HEK293 (cell line): Measurements from ENCODE around the gene FBXL15.
A peak's percentile ranks its signal among the peaks of the same experiment; 100 is the strongest.

ENCODE experiments used
- CTCF ChIA-PET: fragments of 350-600 bp; formaldehyde crosslinking; extraction: SDS; loops from one replicate; lab custom pipeline; 2021; ENCODE audit warnings: antibody characterized with exemption; lab: Yijun Ruan, JAX
- POLR2A ChIA-PET: fragments of 300-600 bp; formaldehyde crosslinking; extraction: SDS; loops from one replicate; lab custom pipeline; 2020; ENCODE audit warnings: antibody characterized with exemption, inconsistent platforms; lab: Yijun Ruan, JAX
- H3K27ac ChIP-seq: fragments of 200-500 bp; sonication (Bioruptor generic); 2 replicates; pipeline ENCODE4 v1.5.1; 2014; ENCODE audit warnings: low read depth, low read length, control low read depth, inconsistent platforms; ENCODE audit errors: extremely low read depth
- H3K36me3 ChIP-seq, 2 experiments: fragments of 200-500 bp in 1 of 2; sonication (Bioruptor generic) in 1 of 2; 1 replicate in 1 of 2; 2 replicates in 1 of 2; pipeline ENCODE4 v1.5.1; 2014 to 2017; ENCODE audit warnings: inconsistent platforms in 2 of 2, low read length in 2 of 2; ENCODE audit not compliant: control insufficient read depth in 2 of 2, insufficient read depth in 1 of 2
- H3K4me1 ChIP-seq: fragments of 200-500 bp; sonication (Bioruptor generic); 2 replicates; pipeline ENCODE4 v1.5.1; 2014; ENCODE audit warnings: mild to moderate bottlenecking, low read length, inconsistent platforms; ENCODE audit not compliant: control insufficient read depth, insufficient read depth
- H3K4me3 ChIP-seq: 2 replicates; pipeline ENCODE4 v1.5.1; 2011; ENCODE audit warnings: low read depth, mild to moderate bottlenecking, control low read depth, low read length, moderate library complexity
- H3K9me3 ChIP-seq: fragments of 200-500 bp; sonication (Bioruptor generic); 2 replicates; pipeline ENCODE4 v1.5.1; 2014; ENCODE audit warnings: low read depth, low read length, inconsistent platforms; ENCODE audit not compliant: control insufficient read depth, insufficient read depth
- ATF2 ChIP-seq: fragments of 450-650 bp; formaldehyde crosslinking; IDR thresholded peaks from 2 replicates; pipeline ENCODE4 v1.5.1; 2016; ENCODE audit warnings: missing biosample characterization, missing genetic modification characterization, low read depth
- GLIS1 ChIP-seq: fragments of 450-650 bp; formaldehyde crosslinking; IDR thresholded peaks from 2 replicates; pipeline ENCODE4 v1.5.1; 2016; ENCODE audit warnings: missing biosample characterization, missing genetic modification characterization
- KLF1 ChIP-seq: fragments of 450-650 bp; formaldehyde crosslinking; IDR thresholded peaks from 2 replicates; pipeline ENCODE4 v1.5.1; 2016; ENCODE audit warnings: missing biosample characterization, missing genetic modification characterization
- KLF16 ChIP-seq: fragments of 450-650 bp; formaldehyde crosslinking; IDR thresholded peaks from 2 replicates; pipeline ENCODE4 v1.5.1; 2017; ENCODE audit warnings: missing biosample characterization, missing genetic modification characterization
- KLF7 ChIP-seq: fragments of 450-650 bp; formaldehyde crosslinking; IDR thresholded peaks from 2 replicates; pipeline ENCODE4 v1.5.1; 2016; ENCODE audit warnings: missing biosample characterization, missing genetic modification characterization, borderline replicate concordance
- PATZ1 ChIP-seq: fragments of 450-650 bp; formaldehyde crosslinking; IDR thresholded peaks from 2 replicates; pipeline ENCODE4 v1.5.1; 2016; ENCODE audit warnings: missing biosample characterization, missing genetic modification characterization
- PRDM10 ChIP-seq: fragments of 450-650 bp; formaldehyde crosslinking; IDR thresholded peaks from 2 replicates; pipeline ENCODE4 v1.5.1; 2016; ENCODE audit warnings: missing biosample characterization, missing genetic modification characterization
- PRDM2 ChIP-seq: fragments of 450-650 bp; formaldehyde crosslinking; IDR thresholded peaks from 2 replicates; pipeline ENCODE4 v1.5.1; 2016; ENCODE audit warnings: missing biosample characterization, missing genetic modification characterization, borderline replicate concordance
- ZFHX2 ChIP-seq: fragments of 450-650 bp; formaldehyde crosslinking; conservative IDR thresholded peaks from 2 replicates; pipeline ENCODE4 v1.5.1; 2016; ENCODE audit warnings: missing biosample characterization, missing genetic modification characterization
- ZIC2 ChIP-seq: fragments of 450-650 bp; formaldehyde crosslinking; IDR thresholded peaks from 2 replicates; pipeline ENCODE4 v1.5.1; 2016; ENCODE audit warnings: missing biosample characterization, missing genetic modification characterization
- ZNF112 ChIP-seq: fragments of 450-650 bp; formaldehyde crosslinking; IDR thresholded peaks from 2 replicates; pipeline ENCODE4 v1.5.0; 2017; ENCODE audit warnings: missing biosample characterization, missing genetic modification characterization
- ZNF362 ChIP-seq: fragments of 450-650 bp; formaldehyde crosslinking; IDR thresholded peaks from 2 replicates; pipeline ENCODE4 v1.5.1; 2016; ENCODE audit warnings: missing biosample characterization, missing genetic modification characterization
- ZNF521 ChIP-seq: fragments of 450-650 bp; formaldehyde crosslinking; IDR thresholded peaks from 2 replicates; pipeline ENCODE4 v1.5.1; 2017; ENCODE audit warnings: missing biosample characterization, mild to moderate bottlenecking, missing genetic modification characterization
- ZNF692 ChIP-seq: fragments of 450-650 bp; formaldehyde crosslinking; IDR thresholded peaks from 2 replicates; pipeline ENCODE4 v1.5.1; 2016; ENCODE audit warnings: missing biosample characterization, missing genetic modification characterization
- ZNF830 ChIP-seq: fragments of 450-650 bp; IDR thresholded peaks from 2 replicates; pipeline ENCODE4 v1.5.0; 2018; ENCODE audit warnings: missing biosample characterization, missing genetic modification characterization, low read depth, mild to moderate bottlenecking, moderate library complexity
- ZSCAN4 ChIP-seq: fragments of 450-650 bp; formaldehyde crosslinking; IDR thresholded peaks from 2 replicates; pipeline ENCODE4 v1.5.1; 2017; ENCODE audit warnings: missing biosample characterization, missing genetic modification characterization

Gene FBXL15

GRCh38 chr10:102444851-102445250 lies 24.2 kb downstream of the FBXL15 start (continued):
- TF ChIP-seq ATF2 (tag by site-specific recombination), result no peak

GRCh38 chr10:102449321-102450123 lies 28.9 kb downstream of the FBXL15 start:
- peak overlapping the region; percentile 73 for H3K4me3 ChIP-seq
- CTCF ChIA-PET, result interaction anchor here (0.5 to 2.2 kb wide), 5 partner anchors 27 to 135 kb away, joined by 3 to 16 read pairs (median 4); no protein-coding TSS in a partner anchor
- peaks cover 5% of the 10 kb centered on the region for H3K4me1 ChIP-seq
- POLR2A ChIA-PET, result interaction anchor here (0.7 to 5.3 kb wide), 10 partner anchors 9 to 250 kb away, joined by 4 to 60 read pairs (median 10); partner anchors contain the start of genes CUEDC2 and FBXL15
- peak overlapping the region; percentile 97 for H3K27ac ChIP-seq
- peaks cover 14 to 22% of the 10 kb centered on the region in 2 experiments; a peak in 2 of 3 replicates for H3K36me3 ChIP-seq
- no peaks in the 10 kb centered on the region for H3K9me3 ChIP-seq
- TF ChIP-seq ZIC2 (tag by site-specific recombination) (peak; percentile 34), KLF1 (peak; percentile 53), ZNF362 (peak; percentile 96), PATZ1 (tag by site-specific recombination) (0 out of 2 replicates have a peak, but pooled peaks have one; percentile 43), ZNF521 (tag by site-specific recombination) (no peak), ZNF112 (tag by site-specific recombination) (no peak), ZSCAN4 (no peak), ZNF692 (tag by site-specific recombination) (0 out of 2 replicates have a peak, but pooled peaks have one; percentile 17), ZFHX2 (tag by site-specific recombination) (peak; percentile 65), PRDM10 (peak; percentile 95), GLIS1 (tag by site-specific recombination) (peak; percentile 82), KLF16 (tag by site-specific recombination) (no peak), PRDM2 (tag by site-specific recombination) (no peak), KLF7 (no peak), ZNF830 (tag by site-specific recombination) (no peak)
